ENCODE data around the gene AFAP1. TPM values are rescaled to one million over a fixed set of nuclear protein-coding genes. Genes with fewer than 3 reads are reported as not detected.

AFAP1 gene
- total and polyA plus RNA-seq, 2 of the 8 experiments (the other 6 are each of a cell fraction or from before 2014, with no cell fraction given): 3.6 to 18.2 TPM

GRCh38 chr4:7803992-7804755, 135.5 kb downstream of the AFAP1 start:
- no peak overlapping the region for H2BK120ac ChIP-seq (replicated peaks; ENCODE audit: low read depth, low read length)
- FAIRE-seq: peak; percentile 81
- 0 out of 2 replicates have a peak overlapping the region, but pooled peaks have one; percentile 41 for H3K18ac ChIP-seq (ENCODE audit: extremely low read depth, low read length)
- H3K56ac ChIP-seq (replicated peaks; ENCODE audit: insufficient read length, low read depth, low read length): no peak overlapping the region
- no peak overlapping the region for H2BK15ac ChIP-seq (ENCODE audit: low read length)
- H3K79me1 ChIP-seq (ENCODE audit: low read depth, low read length): no peaks in the 10 kb centered on the region
- H4K91ac ChIP-seq (replicated peaks; ENCODE audit: insufficient read length, low read length): no peak overlapping the region
- no peak overlapping the region for H3K4me3 ChIP-seq (ENCODE audit: extremely low read depth in 1 of 4, insufficient read depth in 2 of 4, low read depth in 3 of 4, low read length in 4 of 4)
- H4K20me1 ChIP-seq (replicated peaks in 1 of 2; ENCODE audit: control insufficient read depth in 1 of 2, insufficient read depth in 2 of 2, low read length in 2 of 2): no peaks in the 10 kb centered on the region
- no peak overlapping the region; the same call in 1 of the 2 replicates for H2BK12ac ChIP-seq (ENCODE audit: low read depth, low read length)
- no peak overlapping the region for H2AFZ ChIP-seq (ENCODE audit: low read length)
- H2BK5ac ChIP-seq (ENCODE audit: low read depth, low read length): 0 out of 2 replicates have a peak overlapping the region, but pooled peaks have one; percentile 3
- H3K14ac ChIP-seq (ENCODE audit: insufficient read length): no peak overlapping the region
- H3K23ac ChIP-seq (ENCODE audit: insufficient read length): no peak overlapping the region
- H3K27ac ChIP-seq (ENCODE audit: low read depth, low read length): no peak overlapping the region
- H3K36me3 ChIP-seq (ENCODE audit: control insufficient read depth in 2 of 4, insufficient read depth in 4 of 4, low read length in 3 of 4): peaks cover 0 to 6% (median 4%) of the 10 kb centered on the region in 4 experiments; a peak in 5 of 8 replicates
- H3K4me1 ChIP-seq (replicated peaks in 1 of 4; ENCODE audit: control insufficient read depth in 3 of 4, insufficient read depth in 4 of 4, low read length in 3 of 4): peaks cover 11 to 27% (median 22%) of the 10 kb centered on the region in 4 experiments
- H3K79me2 ChIP-seq (ENCODE audit: control insufficient read depth in 1 of 2, insufficient read depth in 2 of 2, low read length in 2 of 2): no peaks in the 10 kb centered on the region
- no peaks in the 10 kb centered on the region for H3K9me3 ChIP-seq (ENCODE audit: insufficient read depth in 2 of 2, low read depth in 1 of 2, low read length in 1 of 2)
- no peak overlapping the region for H3K4me2 ChIP-seq (ENCODE audit: insufficient read depth in 1 of 2, low read depth in 2 of 2, low read length in 2 of 2)
- H3K27me3 ChIP-seq (replicated peaks in 1 of 4; ENCODE audit: control insufficient read depth in 3 of 4, extremely low read depth in 1 of 4, insufficient read depth in 3 of 4, low read length in 3 of 4): no peaks in the 10 kb centered on the region
- H2BK20ac ChIP-seq (ENCODE audit: low read length): no peak overlapping the region
- H4K8ac ChIP-seq (ENCODE audit: extremely low read depth, insufficient read depth, low read length): no peak overlapping the region; the same call in 1 of the 2 replicates
- no peak overlapping the region for H4K5ac ChIP-seq (ENCODE audit: insufficient read length, low read depth, low read length)
- 62% methylated on average over 16 of the region's 16 CpGs; no CpG with 5 or more reads in 1 of the 2 experiments for WGBS, 2 experiments (ENCODE audit: extremely low coverage in 1 of 2, insufficient coverage in 1 of 2, insufficient read length in 1 of 2, insufficient replicate concordance in 2 of 2, low coverage in 1 of 2, low lambda C conversion rate in 2 of 2, missing lambda C conversion rate in 1 of 2)
- no peak overlapping the region for H2AK5ac ChIP-seq (ENCODE audit: low read depth, low read length)
- CTCF ChIA-PET (ENCODE audit: partially characterized antibody): interaction anchor here (0.6 to 11.1 kb wide), 41 partner anchors 9 to 282 kb away, joined by 3 to 180 read pairs (median 5); partner anchors contain the start of gene AFAP1
- no peak overlapping the region for H3K9ac ChIP-seq (replicated peaks in 1 of 4; ENCODE audit: extremely low read depth in 1 of 4, low read depth in 3 of 4, low read length in 3 of 4)
- no peaks in the 10 kb centered on the region for H3K23me2 ChIP-seq (ENCODE audit: low read depth, low read length)
- DNase-seq (ENCODE audit: low read depth in 1 of 2, low spot score in 2 of 2): peak; percentile 61 to 96
- POLR2A ChIA-PET (ENCODE audit: partially characterized antibody): interaction anchor here (0.9 to 1.5 kb wide), 5 partner anchors 46 to 184 kb away, joined by 3 to 4 read pairs (median 3); no protein-coding TSS in a partner anchor
- no peak overlapping the region for H3K4ac ChIP-seq (replicated peaks; ENCODE audit: insufficient read length, low read depth, low read length)
- no peak for TF ChIP-seq GTF2F1 (IDR thresholded peaks at IDR 0.05; ENCODE audit: borderline replicate concordance, low read depth, low read length)
- TF ChIP-seq NRF1 (IDR thresholded peaks at IDR 0.05; ENCODE audit: low read depth, low read length): no peak
- peak; percentile 69 for TF ChIP-seq YY1 (IDR thresholded peaks at IDR 0.05; ENCODE audit: low read depth, low read length)
- TF ChIP-seq TAF1 (IDR thresholded peaks at IDR 0.05; ENCODE audit: low read depth, low read length): no peak
- peak; percentile 29; the same call in 1 of the 2 replicates for TF ChIP-seq MAX (IDR thresholded peaks at IDR 0.05)
- no peak for TF ChIP-seq RBBP5 (IDR thresholded peaks at IDR 0.05; ENCODE audit: borderline replicate concordance, low read depth, low read length)
- TF ChIP-seq CTCF (IDR thresholded peaks at IDR 0.05; ENCODE audit: control extremely low read depth in 1 of 3, insufficient read depth in 1 of 3, low read depth in 1 of 3, low read length in 3 of 3): peak in 2 of 3 experiments; percentile 93 to 97; a peak in 3 of 4 replicates
- TF ChIP-seq CBX8 (IDR thresholded peaks at IDR 0.05; ENCODE audit: borderline replicate concordance, low read depth, low read length): no peak
- TF ChIP-seq TCF12 (IDR thresholded peaks at IDR 0.05; ENCODE audit: low read depth, low read length): 0 out of 2 replicates have a peak, but pooled peaks have one; percentile 34

Measured in H1 (cell line).